ENCODE measurements around the gene MYH16.

DNA sequence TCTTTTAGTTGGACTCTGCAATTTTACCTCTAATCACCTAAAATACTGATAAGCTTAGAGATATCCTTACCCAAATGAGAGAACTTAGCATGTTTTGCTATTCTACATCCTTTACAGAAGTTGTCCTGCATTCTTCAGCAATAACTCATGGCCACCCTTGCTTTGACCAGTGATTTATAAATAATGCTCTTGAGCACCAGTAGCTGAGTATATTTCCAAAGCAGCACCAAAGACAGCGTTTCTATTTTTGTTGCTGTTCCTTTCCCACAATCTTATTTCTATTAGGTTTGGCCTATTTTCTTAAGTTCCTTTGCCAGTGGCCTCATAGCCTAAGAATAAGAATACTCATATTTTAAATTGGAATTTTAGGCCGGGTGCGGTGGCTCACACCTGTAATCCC is 68.0 kb downstream of the MYH16 start:
- no peak for TF ChIP-seq POLR2AphosphoS5 (IDR thresholded peaks at IDR 0.05; ENCODE audit: control insufficient read depth, insufficient read depth, low read depth, low read length)
- no peak for TF ChIP-seq FOSL1 (tag; conservative IDR thresholded peaks at IDR 0.05)

Data from K562 (cell line).